ENCODE data around the gene UTP4.

DNA sequence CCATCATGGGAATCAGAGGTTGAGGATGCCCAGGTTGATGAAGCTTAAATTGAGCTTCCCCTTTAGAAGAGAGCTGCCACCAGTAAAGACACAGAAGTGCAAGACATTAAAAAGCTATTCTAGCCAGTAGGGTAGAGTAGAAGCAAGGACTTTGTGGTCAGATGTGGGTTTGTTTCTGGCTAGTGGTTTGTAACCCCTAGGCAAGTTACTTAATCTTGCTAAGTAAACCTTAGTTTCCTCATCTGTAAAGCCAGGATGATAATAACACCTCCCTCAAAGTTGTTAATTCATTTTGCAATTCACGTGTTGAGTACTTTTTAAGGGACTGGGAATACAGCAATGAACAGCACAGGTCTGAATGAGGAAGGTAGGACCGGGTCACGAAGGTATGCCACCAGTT is 58.1 kb downstream of the UTP4 start:
- TF ChIP-seq CTCF (IDR thresholded peaks at IDR 0.05) = no peak
- TF ChIP-seq POLR2A (IDR thresholded peaks at IDR 0.05) = no peak

Measured in heart left ventricle (tissue), 13 donors.